CD4-positive, alpha-beta T cell treated with Interferon gamma for 1 hour (primary cell): ENCODE data around the gene SIM1.
"Not testable (repeated sequence)": the region's sequence is repeated elsewhere in the genome, so short reads cannot be mapped to it uniquely, and the experiment has no call there.

Source experiments
- DNase-seq: peaks from one replicate; pipeline ENCODE4 v3.0.0-alpha.2; 2020

Gene SIM1

GRCh38 chr6:100420711-100421110 is 44.0 kb downstream of the SIM1 start:
- no peak for DNase-seq

GRCh38 chr6:100417036-100417435 is 47.7 kb downstream of the SIM1 start:
- no peak for DNase-seq

GRCh38 chr6:100415768-100416167 is 49.0 kb downstream of the SIM1 start:
- no peak for DNase-seq

GRCh38 chr6:100412872-100413271 is 51.8 kb downstream of the SIM1 start:
- DNase-seq: no peak

- DNase-seq: no peak
These were observed 60.7 kb downstream of the SIM1 start for GRCh38 chr6:100404051-100404450.

GRCh38 chr6:100393493-100393892 is 71.2 kb downstream of the SIM1 start:
- no peak for DNase-seq

GRCh38 chr6:100392423-100392822 is 72.3 kb downstream of the SIM1 start:
- no peak for DNase-seq

GRCh38 chr6:100388868-100389519 is 75.7 kb downstream of the SIM1 start:
- no peak for DNase-seq

- DNase-seq: no peak
These were observed 81.9 kb downstream of the SIM1 start for GRCh38 chr6:100382767-100383195.

GRCh38 chr6:100382031-100382430 is 82.7 kb downstream of the SIM1 start:
- no peak for DNase-seq

GRCh38 chr6:100381111-100381510 is 83.6 kb downstream of the SIM1 start:
- no peak for DNase-seq

- DNase-seq: no peak
These were observed 85.3 kb downstream of the SIM1 start for GRCh38 chr6:100379386-100379785.

GRCh38 chr6:100378576-100378975 is 86.1 kb downstream of the SIM1 start:
- DNase-seq: no peak

- DNase-seq: no peak
These were observed 88.6 kb downstream of the SIM1 start for GRCh38 chr6:100376103-100376502.

- no peak for DNase-seq
These were observed 92.2 kb downstream of the SIM1 start for GRCh38 chr6:100372326-100373091.

- no peak for DNase-seq
These were observed 93.1 kb downstream of the SIM1 start for GRCh38 chr6:100371591-100371990.

- DNase-seq: no peak
These were observed 94.5 kb downstream of the SIM1 start for GRCh38 chr6:100370265-100370664.

- DNase-seq: no peak
These were observed 98.3 kb downstream of the SIM1 start for GRCh38 chr6:100366419-100366818.

GRCh38 chr6:100363651-100364050 is 101.1 kb downstream of the SIM1 start:
- DNase-seq: no peak

GRCh38 chr6:100354736-100355641 is 109.7 kb downstream of the SIM1 start:
- DNase-seq: not testable (repeated sequence)

GRCh38 chr6:100353276-100354015 is 111.3 kb downstream of the SIM1 start:
- DNase-seq: no peak

- DNase-seq: no peak
These were observed 114.6 kb downstream of the SIM1 start for GRCh38 chr6:100350139-100350538.

GRCh38 chr6:100349366-100349765 is 115.4 kb downstream of the SIM1 start:
- DNase-seq: no peak
